Aorta (tissue), 5 donors: Measurements from ENCODE around the gene LYZL1. TPM values are rescaled to one million over a fixed set of nuclear protein-coding genes. Genes with fewer than 3 reads are reported as not detected.

Experiments
- ATAC-seq: fragments of 200-7000 bp; cut with Tn5 transposase; one replicate; pipeline ENCODE4 v1.9.1; 2022; ENCODE audit warnings: moderate library complexity; ENCODE audit not compliant: low FRiP score
- DNase-seq, 2 donors: peaks; one replicate each; pipeline ENCODE4 v3.0.0-alpha.2; 2020
- H3K27ac ChIP-seq, 2 donors: one replicate each; pipeline ENCODE4 v1.5.1; 2013; ENCODE audit warnings: low read length in 2 of 2, mild to moderate bottlenecking in 2 of 2, moderate library complexity in 2 of 2, control low read depth in 1 of 2, inconsistent platforms in 1 of 2, low read depth in 1 of 2
- H3K27me3 ChIP-seq, 2 donors: one replicate each; pipeline ENCODE4 v1.6.1; 2013; ENCODE audit warnings: control low read depth in 1 of 2, low read length in 1 of 2, mild to moderate bottlenecking in 1 of 2, moderate library complexity in 1 of 2; ENCODE audit not compliant: insufficient read depth in 2 of 2, control insufficient read depth in 1 of 2
- H3K36me3 ChIP-seq, 2 donors: one replicate each; pipeline ENCODE4 v1.6.1; 2013; ENCODE audit warnings: control low read depth in 1 of 2, low read length in 1 of 2, mild to moderate bottlenecking in 1 of 2; ENCODE audit not compliant: insufficient read depth in 2 of 2, control insufficient read depth in 1 of 2
- H3K4me1 ChIP-seq, 2 donors: one replicate each; pipeline ENCODE4 v1.6.1; 2013; ENCODE audit warnings: low read length in 2 of 2, control low read depth in 1 of 2, mild to moderate bottlenecking in 1 of 2, moderate library complexity in 1 of 2; ENCODE audit not compliant: insufficient read depth in 2 of 2, control insufficient read depth in 1 of 2
- H3K4me3 ChIP-seq, 2 donors: one replicate each; pipeline ENCODE4 v1.5.1; 2013; ENCODE audit warnings: low read length in 2 of 2, control low read depth in 1 of 2, mild to moderate bottlenecking in 1 of 2
- H3K9me3 ChIP-seq: one replicate; pipeline ENCODE4 v1.6.1; 2013; ENCODE audit warnings: mild to moderate bottlenecking, low read length; ENCODE audit not compliant: control insufficient read depth
- WGBS, 2 donors: extraction: QIAGEN DNeasy Blood & Tissue Kit; methylation state at CpG; one replicate each; pipeline ENCODE4 v1.1.7; 2013; 5-methylcytosine and 5-hydroxymethylcytosine counted together
- intact Hi-C, 2 donors: fragments of 100-400 bp; cut with DNase I; formaldehyde crosslinking; loops; one replicate each; pipeline versions ENCODE4 v1.14.2 to v1.15.0; 2022
- polyA plus RNA-seq, 2 donors: library from polyadenylated mRNA; stranded (reverse); fragments of 200-250 nt; gene quantifications; one replicate each; pipeline ENCODE4 v1.2.3, GENCODE V29; 2013
- total RNA-seq, 2 donors: library from RNA; stranded (reverse); fragmentation: NEBNext Ultra II Directional; extraction: Animal tissue kit (Norgen Biotek cat#: 25700); gene quantifications; one replicate each; pipeline ENCODE4 v1.2.1, GENCODE V29; 2021
- donor health status: healthy with polysubstance abuse.
- donor health status: Bipolar disorder and iron deficiency.
- donor health status: DM: no; HTN: no; CAD: no.
- donor health status: DM: no; HTN: no; CAD: no.
- donor health status: DM: yes; HTN: yes; CAD: no.

LYZL1 gene
- total and polyA plus RNA-seq, 4 donors: not detected

- no peaks in the 10 kb centered on the region for H3K4me1 ChIP-seq
- no peak for ATAC-seq
- H3K27ac ChIP-seq: no peak overlapping the region
- H3K4me3 ChIP-seq: no peak overlapping the region
- H3K36me3 ChIP-seq: no peaks in the 10 kb centered on the region
- no peaks in the 10 kb centered on the region for H3K9me3 ChIP-seq
- DNase-seq: no peak
- H3K27me3 ChIP-seq: no peaks in the 10 kb centered on the region
- intact Hi-C loops: no loop called here
Measured at GRCh38 chr10:29270883-29271282, 18.0 kb upstream of the LYZL1 start.

DNA sequence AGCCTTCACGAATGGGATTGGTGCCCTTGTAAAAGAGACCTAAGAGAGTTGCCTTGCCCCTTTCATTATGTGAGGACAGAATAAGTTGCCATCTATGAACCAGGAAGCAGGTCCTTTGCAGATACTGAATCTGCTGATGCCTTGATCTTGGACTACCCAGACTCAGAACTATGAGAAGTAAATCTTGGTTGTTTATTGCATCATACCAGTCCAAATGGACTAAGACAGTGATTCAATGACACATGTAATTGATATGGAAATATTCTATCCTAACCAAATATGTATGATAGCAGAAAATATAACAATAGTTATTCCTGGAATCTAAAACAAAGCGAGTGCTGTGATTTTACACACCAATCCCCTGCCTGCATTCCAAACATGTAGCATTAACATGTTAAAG, 17.0 kb upstream of the LYZL1 start:
- H3K4me3 ChIP-seq: no peak overlapping the region
- ATAC-seq (no peak), DNase-seq (no peak)
- H3K27me3 ChIP-seq: no peaks in the 10 kb centered on the region
- WGBS, 2 donors: 58 to 73% methylated on average over 2 of the region's 2 CpGs
- no peaks in the 10 kb centered on the region for H3K4me1 ChIP-seq
- no peaks in the 10 kb centered on the region for H3K9me3 ChIP-seq
- H3K36me3 ChIP-seq: no peaks in the 10 kb centered on the region
- intact Hi-C loops: no loop called here
- H3K27ac ChIP-seq: no peak overlapping the region

GRCh38 chr10:29273478-29273877, 15.4 kb upstream of the LYZL1 start:
- Histone ChIP-seq H3K36me3 (no peaks in the 10 kb centered on the region), H3K27ac (no peak overlapping the region), H3K27me3 (no peaks in the 10 kb centered on the region), H3K9me3 (no peaks in the 10 kb centered on the region), H3K4me3 (no peak overlapping the region), H3K4me1 (no peaks in the 10 kb centered on the region)
- WGBS, 2 donors: 69 to 75% methylated on average over 5 of the region's 5 CpGs
- no peak for DNase-seq
- ATAC-seq: no peak
- intact Hi-C loops: no loop called here

- H3K36me3 ChIP-seq: no peaks in the 10 kb centered on the region
- H3K9me3 ChIP-seq: no peaks in the 10 kb centered on the region
- ATAC-seq: no peak
- H3K4me1 ChIP-seq: no peaks in the 10 kb centered on the region
- intact Hi-C loops: no loop called here
- peaks cover 0 to 1% of the 10 kb centered on the region in 2 donors for H3K27me3 ChIP-seq
- 89 to 90% methylated on average over 6 of the region's 6 CpGs for WGBS, 2 donors
- H3K4me3 ChIP-seq: no peak overlapping the region
- DNase-seq: no peak
- H3K27ac ChIP-seq: no peak overlapping the region
Measured at GRCh38 chr10:29276251-29276850, 12.5 kb upstream of the LYZL1 start.

GRCh38 chr10:29277296-29277695, 11.6 kb upstream of the LYZL1 start:
- intact Hi-C loops: no loop called here
- Histone ChIP-seq H3K27ac (no peak overlapping the region), H3K27me3 (peaks cover 0 to 1% of the 10 kb centered on the region in 2 donors), H3K4me1 (no peaks in the 10 kb centered on the region), H3K4me3 (no peak overlapping the region), H3K9me3 (no peaks in the 10 kb centered on the region), H3K36me3 (no peaks in the 10 kb centered on the region)
- ATAC-seq (no peak), DNase-seq (no peak)
- WGBS, 2 donors: 69 to 80% methylated on average over 4 of the region's 4 CpGs

- H3K4me1 ChIP-seq: no peaks in the 10 kb centered on the region
Measured at GRCh38 chr10:29279779-29280487, 8.9 kb upstream of the LYZL1 start.

GRCh38 chr10:29280488-29280840, 8.4 kb upstream of the LYZL1 start:
- peaks cover 0 to 1% of the 10 kb centered on the region in 2 donors for H3K27me3 ChIP-seq
- H3K27ac ChIP-seq: no peak overlapping the region
- H3K9me3 ChIP-seq: no peaks in the 10 kb centered on the region
- WGBS, 2 donors: 60 to 70% methylated on average over 3 of the region's 3 CpGs
- no peak for ATAC-seq
- intact Hi-C loops: no loop called here
- no peaks in the 10 kb centered on the region for H3K36me3 ChIP-seq
- no peak overlapping the region for H3K4me3 ChIP-seq
- DNase-seq: no peak
- H3K4me1 ChIP-seq: no peaks in the 10 kb centered on the region

More at GRCh38 chr10:29279779-29280487, 8.9 kb upstream of the LYZL1 start:
- intact Hi-C loops: no loop called here
- Histone ChIP-seq H3K9me3 (no peaks in the 10 kb centered on the region), H3K4me3 (no peak overlapping the region), H3K36me3 (no peaks in the 10 kb centered on the region), H3K27ac (no peak overlapping the region), H3K27me3 (peaks cover 0 to 1% of the 10 kb centered on the region in 2 donors)
- 86 to 89% methylated on average over 12 of the region's 12 CpGs for WGBS, 2 donors
- ATAC-seq (no peak), DNase-seq (no peak)

DNA sequence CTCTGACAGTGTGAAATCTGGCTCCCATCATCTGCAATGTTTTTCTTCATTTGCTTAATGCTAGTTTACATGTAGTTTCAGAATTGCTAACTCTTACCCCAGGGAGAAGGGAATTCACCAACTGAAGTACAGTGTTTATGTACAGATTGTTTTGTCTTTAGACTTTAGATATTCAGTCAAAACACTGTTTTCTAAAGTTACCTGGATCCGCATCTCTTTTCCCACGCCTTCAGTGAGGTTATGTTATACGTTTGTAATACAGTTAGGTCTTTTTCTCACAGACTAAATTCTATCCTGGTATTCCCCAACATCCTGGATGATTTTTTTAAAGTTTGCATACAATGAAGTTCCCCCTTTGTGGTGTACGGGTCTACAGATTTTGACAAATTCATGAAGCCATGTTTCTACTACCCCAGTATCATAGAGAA, 3.2 kb upstream of the LYZL1 start:
- ATAC-seq (no peak), DNase-seq (no peak)
- H3K27me3 ChIP-seq: no peaks in the 10 kb centered on the region
- no peaks in the 10 kb centered on the region for H3K4me1 ChIP-seq
- no peak overlapping the region for H3K27ac ChIP-seq
- 94% methylated on average over 4 of the region's 4 CpGs for WGBS, 2 donors
- H3K9me3 ChIP-seq: no peaks in the 10 kb centered on the region
- no peaks in the 10 kb centered on the region for H3K36me3 ChIP-seq
- intact Hi-C loops: no loop called here
- no peak overlapping the region for H3K4me3 ChIP-seq

- H3K27me3 ChIP-seq: no peaks in the 10 kb centered on the region
- ATAC-seq (no peak), DNase-seq (no peak)
- intact Hi-C loops: no loop called here
- no peaks in the 10 kb centered on the region for H3K9me3 ChIP-seq
- no peak overlapping the region for H3K27ac ChIP-seq
- H3K4me3 ChIP-seq: no peak overlapping the region
- no peaks in the 10 kb centered on the region for H3K36me3 ChIP-seq
- no peaks in the 10 kb centered on the region for H3K4me1 ChIP-seq
- 81 to 92% methylated on average over 4 of the region's 4 CpGs for WGBS, 2 donors
Measured at GRCh38 chr10:29287635-29288034, 1.2 kb upstream of the LYZL1 start.
